Fibroblast of lung (primary cell): Measurements from ENCODE around the gene SDK1. TPM values are rescaled to one million over a fixed set of nuclear protein-coding genes. Genes with fewer than 3 reads are reported as not detected.

Experiments used
- DNase-seq, 2 donors: peaks; one replicate each; pipeline versions ENCODE4 v3.0.0 to v3.0.0-alpha.2; 2010; ENCODE audit warnings: low read depth in 2 of 2
- H2AFZ ChIP-seq: 2 replicates; pipeline ENCODE4 v1.5.1; 2012; ENCODE audit warnings: low read length, control low read depth, inconsistent platforms
- H3K27ac ChIP-seq: 2 replicates; pipeline ENCODE4 v1.5.1; 2011; ENCODE audit warnings: low read length, control low read depth; ENCODE audit not compliant: insufficient read depth
- H3K27me3 ChIP-seq: 2 replicates; pipeline ENCODE4 v1.5.1; 2011; ENCODE audit warnings: mild to moderate bottlenecking, low read length; ENCODE audit not compliant: control insufficient read depth, insufficient read depth
- H3K36me3 ChIP-seq: 2 replicates; pipeline ENCODE4 v1.5.1; 2011; ENCODE audit warnings: low read length; ENCODE audit not compliant: control insufficient read depth, insufficient read depth
- H3K4me1 ChIP-seq: 2 replicates; pipeline ENCODE4 v1.5.1; 2011; ENCODE audit warnings: low read length; ENCODE audit not compliant: control insufficient read depth, insufficient read depth; ENCODE audit errors: extremely low read depth
- H3K4me2 ChIP-seq: 2 replicates; pipeline ENCODE4 v1.5.1; 2011; ENCODE audit warnings: low read length, control low read depth; ENCODE audit not compliant: insufficient read depth; ENCODE audit errors: extremely low read depth
- H3K4me3 ChIP-seq, 4 experiments: fragments of 200-600 bp in 1 of 4; sonication (generic) in 1 of 4; replicated peaks in 1 of 4; 2 replicates each; pipeline ENCODE4 v1.5.1; 2011 to 2016; ENCODE audit warnings: low read length in 4 of 4, low read depth in 3 of 4, mild to moderate bottlenecking in 3 of 4, control low read depth in 2 of 4, inconsistent platforms in 1 of 4, mixed read lengths in 1 of 4; ENCODE audit not compliant: insufficient read depth in 1 of 4; ENCODE audit errors: control extremely low read depth in 1 of 4
- H3K79me2 ChIP-seq: 2 replicates; pipeline ENCODE4 v1.5.1; 2012; ENCODE audit warnings: mild to moderate bottlenecking, low read length, inconsistent platforms; ENCODE audit not compliant: control insufficient read depth, insufficient read depth
- H3K9ac ChIP-seq: 2 replicates; pipeline ENCODE4 v1.5.1; 2011; ENCODE audit warnings: mild to moderate bottlenecking, low read length, control low read depth; ENCODE audit not compliant: insufficient read depth
- H3K9me3 ChIP-seq: 2 replicates; pipeline ENCODE4 v1.5.1; 2012; ENCODE audit warnings: low read depth, low read length; ENCODE audit not compliant: control insufficient read depth, insufficient read depth
- H4K20me1 ChIP-seq: 2 replicates; pipeline ENCODE4 v1.5.1; 2011; ENCODE audit warnings: low read length; ENCODE audit not compliant: control insufficient read depth, insufficient read depth; ENCODE audit errors: extremely low read depth
- EZH2 ChIP-seq: IDR thresholded peaks from 2 replicates; pipeline ENCODE4 v1.5.1; 2012; ENCODE audit warnings: low read length, control low read depth, mild to moderate bottlenecking; ENCODE audit errors: missing control alignments
- polyA plus RNA-seq, 2 donors: library from polyadenylated mRNA; depleted of rRNA in 1 of 2; stranded (reverse) in 1 of 2; unstranded in 1 of 2; fragments of >200 nt; gene quantifications; 2 replicates each; pipeline ENCODE4 v1.2.1, GENCODE V29; 2011 to 2012; ENCODE audit warnings: missing spikeins in 1 of 2
- total RNA-seq: library from RNA; depleted of rRNA; stranded (reverse); fragments of >200 nt; gene quantifications from 2 replicates; pipeline ENCODE4 v1.2.1, GENCODE V29; 2014
- TF ChIP-seq, protein P1 (sequence below), 2 donors: IDR thresholded peaks in 1 of 2; conservative IDR thresholded peaks in 1 of 2; 1 replicate in 1 of 2; 2 replicates in 1 of 2; pipeline ENCODE4 v1.5.1; 2011 to 2012; ENCODE audit warnings: low read length in 2 of 2, control low read depth in 1 of 2, inconsistent platforms in 1 of 2, low read depth in 1 of 2, mild to moderate bottlenecking in 1 of 2

SDK1 gene
- total and polyA plus RNA-seq, 2 donors (not counting 1 experiment from before 2014, with no cell fraction given), result 1.0 to 8.6 TPM

DNA sequence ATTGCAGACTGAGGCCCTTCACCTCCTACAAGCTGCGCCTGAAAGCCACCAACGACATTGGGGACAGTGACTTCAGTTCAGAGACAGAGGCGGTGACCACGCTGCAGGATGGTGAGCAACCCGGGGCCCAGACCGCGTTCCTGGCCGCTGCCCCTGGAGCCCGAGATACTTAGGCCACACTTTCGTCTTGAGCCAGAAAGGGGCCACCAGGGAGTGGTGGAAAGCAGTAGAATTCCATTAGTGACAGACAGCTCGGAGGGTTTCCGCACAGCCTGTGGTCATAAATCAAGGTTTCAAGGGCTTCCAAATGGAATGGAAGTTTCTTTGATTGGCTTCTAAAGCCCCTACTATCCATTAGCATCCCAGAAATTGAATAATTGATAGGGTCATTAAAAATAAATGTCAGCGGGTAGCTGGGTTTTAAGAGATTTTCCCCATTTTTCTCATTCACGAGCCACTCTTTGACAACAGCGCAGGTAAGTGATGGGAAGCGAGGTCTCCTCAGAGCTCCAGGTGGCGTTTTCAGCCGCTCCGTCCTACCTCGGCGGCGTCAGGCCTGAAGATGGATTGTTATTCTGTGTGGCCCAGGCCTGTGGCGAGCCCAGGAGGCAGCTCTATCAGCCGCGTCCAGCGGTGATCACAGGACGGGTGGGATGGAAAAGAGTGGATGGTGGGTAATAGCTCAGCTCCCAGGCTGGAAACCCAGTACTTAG, 857.5 kb downstream of the SDK1 start:
- H3K9me3 ChIP-seq, result no peaks in the 10 kb centered on the region

DNA sequence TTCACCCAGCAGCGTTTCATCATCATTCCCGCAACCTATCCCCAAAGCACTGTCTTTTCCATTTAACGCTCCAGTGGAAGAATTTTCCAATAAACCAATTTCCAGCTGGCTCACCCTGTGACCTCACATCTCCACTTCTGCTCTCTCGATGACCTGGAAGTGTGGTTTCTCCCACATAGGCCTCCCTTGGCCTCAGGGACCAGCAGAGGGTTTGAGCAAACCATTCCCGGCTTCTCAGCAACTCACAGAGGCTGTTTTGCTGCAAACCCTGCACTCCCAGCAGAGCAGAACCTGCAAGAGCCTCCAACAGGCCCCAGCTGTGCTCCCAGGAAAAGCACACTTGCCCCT, 858.1 kb downstream of the SDK1 start:
- no peaks in the 10 kb centered on the region for H3K4me1 ChIP-seq
- H3K79me2 ChIP-seq, result no peaks in the 10 kb centered on the region
- no peak overlapping the region for H3K4me2 ChIP-seq
- no peak overlapping the region for H2AFZ ChIP-seq
- H3K9ac ChIP-seq, result no peak overlapping the region
- no peak overlapping the region for H3K4me3 ChIP-seq
- no peak for TF ChIP-seq EZH2
- TF ChIP-seq, protein P1, sequence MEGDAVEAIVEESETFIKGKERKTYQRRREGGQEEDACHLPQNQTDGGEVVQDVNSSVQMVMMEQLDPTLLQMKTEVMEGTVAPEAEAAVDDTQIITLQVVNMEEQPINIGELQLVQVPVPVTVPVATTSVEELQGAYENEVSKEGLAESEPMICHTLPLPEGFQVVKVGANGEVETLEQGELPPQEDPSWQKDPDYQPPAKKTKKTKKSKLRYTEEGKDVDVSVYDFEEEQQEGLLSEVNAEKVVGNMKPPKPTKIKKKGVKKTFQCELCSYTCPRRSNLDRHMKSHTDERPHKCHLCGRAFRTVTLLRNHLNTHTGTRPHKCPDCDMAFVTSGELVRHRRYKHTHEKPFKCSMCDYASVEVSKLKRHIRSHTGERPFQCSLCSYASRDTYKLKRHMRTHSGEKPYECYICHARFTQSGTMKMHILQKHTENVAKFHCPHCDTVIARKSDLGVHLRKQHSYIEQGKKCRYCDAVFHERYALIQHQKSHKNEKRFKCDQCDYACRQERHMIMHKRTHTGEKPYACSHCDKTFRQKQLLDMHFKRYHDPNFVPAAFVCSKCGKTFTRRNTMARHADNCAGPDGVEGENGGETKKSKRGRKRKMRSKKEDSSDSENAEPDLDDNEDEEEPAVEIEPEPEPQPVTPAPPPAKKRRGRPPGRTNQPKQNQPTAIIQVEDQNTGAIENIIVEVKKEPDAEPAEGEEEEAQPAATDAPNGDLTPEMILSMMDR (conservative IDR thresholded peaks at IDR 0.05 in 1 of 2, IDR thresholded peaks at IDR 0.05 in 1 of 2; ENCODE audit: low read depth in 1 of 2, low read length in 2 of 2), result no peak
- no peaks in the 10 kb centered on the region for H3K27me3 ChIP-seq
- H4K20me1 ChIP-seq, result no peaks in the 10 kb centered on the region
- no peak overlapping the region for H3K27ac ChIP-seq
- no peaks in the 10 kb centered on the region for H3K9me3 ChIP-seq
- H3K36me3 ChIP-seq, result no peaks in the 10 kb centered on the region
- DNase-seq, result no peak

More for the DNA sequence above, 857.5 kb downstream of the SDK1 start:
- DNase-seq, result no peak
- H3K79me2 ChIP-seq, result no peaks in the 10 kb centered on the region
- no peaks in the 10 kb centered on the region for H3K4me1 ChIP-seq
- no peak overlapping the region for H3K4me3 ChIP-seq
- H3K27ac ChIP-seq, result no peak overlapping the region
- no peak overlapping the region for H2AFZ ChIP-seq
- no peak overlapping the region for H3K4me2 ChIP-seq
- TF ChIP-seq, protein P1 (conservative IDR thresholded peaks at IDR 0.05 in 1 of 2, IDR thresholded peaks at IDR 0.05 in 1 of 2; ENCODE audit: low read depth in 1 of 2, low read length in 2 of 2), result no peak
- TF ChIP-seq EZH2, result no peak
- H3K27me3 ChIP-seq, result no peaks in the 10 kb centered on the region
- H3K36me3 ChIP-seq, result no peaks in the 10 kb centered on the region
- H4K20me1 ChIP-seq, result no peaks in the 10 kb centered on the region
- H3K9ac ChIP-seq, result no peak overlapping the region

DNA sequence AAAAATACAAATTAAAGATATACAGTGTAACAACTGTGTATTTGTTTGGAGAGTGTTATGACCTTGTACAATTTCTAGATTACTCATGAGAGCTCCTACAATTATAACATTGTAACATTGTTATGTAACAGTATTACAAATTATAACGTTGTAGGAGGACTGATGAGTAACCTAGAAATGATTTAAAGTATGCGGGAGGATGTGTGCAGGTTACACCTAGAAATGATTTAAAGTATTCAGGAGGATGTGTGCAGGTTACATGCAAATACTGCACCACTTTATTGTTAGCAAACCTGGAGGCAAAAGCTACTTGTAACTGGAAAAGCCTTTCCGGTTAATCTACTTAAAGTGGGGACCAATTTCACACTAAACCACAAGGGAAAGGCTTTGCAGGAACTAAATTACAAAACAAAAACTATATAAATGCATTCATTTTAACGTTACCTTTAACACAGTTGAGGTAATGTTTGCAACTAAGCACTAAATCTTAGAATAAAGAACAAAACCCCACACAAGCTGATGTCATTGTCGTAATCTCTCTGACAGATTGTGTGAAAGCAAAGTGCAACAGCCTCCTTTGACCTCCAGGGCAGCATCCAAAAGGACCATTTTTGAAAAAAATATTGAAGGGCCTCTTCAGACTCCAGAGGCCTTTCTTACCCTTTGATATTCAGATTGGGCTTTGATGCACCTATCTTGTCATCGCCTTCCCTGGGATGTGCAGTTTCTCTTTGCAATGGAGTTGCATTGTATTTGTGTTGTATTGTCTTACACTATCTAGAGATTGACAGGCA, 858.9 kb downstream of the SDK1 start:
- Histone ChIP-seq H3K79me2 (no peaks in the 10 kb centered on the region), H3K4me2 (no peak overlapping the region), H3K36me3 (no peaks in the 10 kb centered on the region), H4K20me1 (no peaks in the 10 kb centered on the region), H2AFZ (no peak overlapping the region), H3K4me3 (no peak overlapping the region), H3K9ac (no peak overlapping the region), H3K9me3 (no peaks in the 10 kb centered on the region), H3K27me3 (no peaks in the 10 kb centered on the region), H3K27ac (no peak overlapping the region), H3K4me1 (no peaks in the 10 kb centered on the region)
- TF ChIP-seq, protein P1 (conservative IDR thresholded peaks at IDR 0.05 in 1 of 2, IDR thresholded peaks at IDR 0.05 in 1 of 2; ENCODE audit: low read depth in 1 of 2, low read length in 2 of 2), result no peak
- no peak for TF ChIP-seq EZH2
- peak in 1 of 2 donors; percentile 24 for DNase-seq
